Measurements from ENCODE around the gene SHKBP1.
"Not testable (repeated sequence)": the region's sequence is repeated elsewhere in the genome, so short reads cannot be mapped to it uniquely, and the experiment has no call there.

Gene SHKBP1

DNA sequence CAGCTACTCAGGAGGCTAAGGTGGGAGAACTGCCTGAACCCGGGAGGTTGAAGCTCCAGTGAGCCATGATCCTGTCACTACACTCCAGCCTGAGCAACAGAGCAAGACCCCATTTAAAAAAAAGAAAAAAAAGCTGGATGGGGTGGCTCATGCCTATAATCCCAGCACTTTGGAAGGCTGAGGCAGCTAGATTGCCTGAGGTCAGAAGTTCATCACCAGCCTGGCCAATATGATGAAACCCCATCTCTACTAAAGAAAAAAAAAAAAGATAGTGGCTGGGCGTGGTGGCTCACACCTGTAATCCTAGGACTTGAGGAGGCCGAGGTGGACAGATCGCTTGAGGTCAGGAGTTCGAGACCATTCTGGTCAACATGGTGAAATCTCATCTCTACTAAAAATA lies 39.5 kb downstream of the SHKBP1 start:
- no peak for DNase-seq

DNA sequence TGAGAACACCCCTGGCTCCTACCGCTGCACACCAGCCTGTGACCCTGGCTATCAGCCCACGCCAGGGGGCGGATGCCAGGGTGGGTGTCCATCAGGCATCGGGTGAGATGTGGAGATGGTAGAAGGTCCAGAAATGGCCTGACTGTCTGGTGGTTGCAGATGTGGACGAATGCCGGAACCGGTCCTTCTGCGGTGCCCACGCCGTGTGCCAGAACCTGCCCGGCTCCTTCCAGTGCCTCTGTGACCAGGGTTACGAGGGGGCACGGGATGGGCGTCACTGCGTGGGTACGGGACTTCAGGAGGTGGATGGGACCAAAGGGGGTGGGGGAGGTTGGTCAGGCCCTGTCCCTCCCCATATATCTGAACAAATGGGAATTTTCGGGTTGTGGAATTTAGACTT lies 40.3 kb downstream of the SHKBP1 start:
- no peak for DNase-seq

DNA sequence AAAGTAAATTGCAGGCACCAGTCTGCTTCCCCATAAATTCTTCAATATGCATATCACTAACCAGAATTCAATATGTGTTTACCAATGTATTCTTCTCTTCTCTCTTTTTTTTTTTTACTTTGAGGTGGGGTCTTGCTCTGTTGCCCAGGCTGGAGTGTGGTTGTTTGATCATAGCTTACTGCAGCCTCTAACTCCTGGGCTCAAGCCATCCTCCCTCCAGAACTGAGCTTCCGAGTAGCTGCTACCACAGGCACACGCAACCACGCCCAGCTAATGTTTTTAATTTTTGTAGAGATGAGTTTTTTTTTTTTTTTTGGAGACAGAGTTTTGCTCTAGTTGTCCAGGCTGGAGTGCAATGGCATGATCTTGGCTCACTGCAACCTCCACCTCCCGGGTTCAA lies 41.3 kb downstream of the SHKBP1 start:
- DNase-seq, result no peak

DNA sequence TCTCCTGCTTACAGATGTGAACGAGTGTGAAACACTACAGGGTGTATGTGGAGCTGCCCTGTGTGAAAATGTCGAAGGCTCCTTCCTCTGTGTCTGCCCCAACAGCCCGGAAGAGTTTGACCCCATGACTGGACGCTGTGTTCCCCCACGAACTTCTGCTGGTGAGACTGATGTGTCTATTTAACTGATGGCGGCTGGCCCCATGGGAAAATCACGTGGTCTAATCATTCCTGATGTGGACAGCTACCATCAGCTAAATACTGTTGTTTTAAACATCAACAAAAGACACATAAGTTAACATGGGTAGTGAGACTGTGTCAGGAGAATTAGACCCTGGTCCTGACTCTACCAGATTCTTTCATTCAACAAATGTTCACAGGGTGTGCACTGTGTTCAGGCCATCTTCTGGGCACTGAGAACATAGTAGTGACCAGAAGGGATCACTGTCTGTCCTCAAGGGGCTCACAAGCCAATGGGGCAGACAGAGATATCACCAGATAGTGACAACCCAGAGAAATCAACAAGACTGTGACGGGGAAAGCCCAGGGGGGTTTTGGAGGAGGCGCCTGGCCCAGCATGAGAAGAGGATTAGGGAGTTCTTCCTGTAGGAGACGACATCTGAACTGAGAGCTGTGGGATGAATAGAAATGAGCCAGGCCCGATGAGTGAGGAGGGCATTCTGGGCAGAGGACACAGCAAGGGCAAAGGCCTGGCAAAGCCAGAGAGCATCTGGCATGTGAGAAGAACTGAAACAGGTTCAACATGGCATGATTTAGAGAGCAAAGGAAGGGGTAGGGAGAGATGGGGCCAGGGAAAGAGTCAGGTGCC lies 42.9 kb downstream of the SHKBP1 start:
- DNase-seq, result no peak

DNA sequence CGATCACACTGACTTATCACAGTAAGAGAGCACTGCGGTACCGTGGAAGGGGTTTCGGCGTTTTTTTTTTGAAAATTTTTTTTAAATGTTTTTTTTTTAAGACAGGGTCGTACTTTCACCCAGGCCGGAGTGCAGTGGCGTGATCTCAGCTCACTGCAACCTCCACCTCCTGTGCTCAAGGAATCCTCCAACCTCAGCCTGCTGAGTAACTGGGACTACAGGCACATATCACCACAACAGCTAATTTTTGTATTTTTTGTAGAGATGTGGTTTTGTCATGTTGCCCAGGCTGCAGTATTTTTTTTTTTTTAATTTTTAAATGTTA lies 43.5 kb downstream of the SHKBP1 start:
- DNase-seq, result no peak

DNA sequence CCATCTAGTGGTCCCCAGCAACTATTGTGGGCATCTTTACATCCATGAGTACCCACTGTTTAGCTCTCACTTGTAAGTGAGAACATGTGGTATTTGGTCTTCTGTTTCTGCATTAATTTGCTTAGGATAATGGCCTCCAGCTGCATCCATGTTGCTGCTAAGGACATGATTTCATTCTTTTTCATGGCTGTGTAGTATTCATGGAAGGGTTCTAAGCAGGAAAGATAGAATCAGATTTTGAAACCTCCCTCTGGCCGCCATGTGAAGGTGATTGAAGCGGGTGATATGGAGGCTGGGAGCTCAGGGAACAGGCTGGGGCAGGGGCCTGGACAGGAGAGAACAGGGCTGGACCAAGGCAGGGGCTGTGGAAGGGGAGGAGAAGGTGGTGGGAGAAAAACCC lies 44.6 kb downstream of the SHKBP1 start:
- no peak for DNase-seq

DNA sequence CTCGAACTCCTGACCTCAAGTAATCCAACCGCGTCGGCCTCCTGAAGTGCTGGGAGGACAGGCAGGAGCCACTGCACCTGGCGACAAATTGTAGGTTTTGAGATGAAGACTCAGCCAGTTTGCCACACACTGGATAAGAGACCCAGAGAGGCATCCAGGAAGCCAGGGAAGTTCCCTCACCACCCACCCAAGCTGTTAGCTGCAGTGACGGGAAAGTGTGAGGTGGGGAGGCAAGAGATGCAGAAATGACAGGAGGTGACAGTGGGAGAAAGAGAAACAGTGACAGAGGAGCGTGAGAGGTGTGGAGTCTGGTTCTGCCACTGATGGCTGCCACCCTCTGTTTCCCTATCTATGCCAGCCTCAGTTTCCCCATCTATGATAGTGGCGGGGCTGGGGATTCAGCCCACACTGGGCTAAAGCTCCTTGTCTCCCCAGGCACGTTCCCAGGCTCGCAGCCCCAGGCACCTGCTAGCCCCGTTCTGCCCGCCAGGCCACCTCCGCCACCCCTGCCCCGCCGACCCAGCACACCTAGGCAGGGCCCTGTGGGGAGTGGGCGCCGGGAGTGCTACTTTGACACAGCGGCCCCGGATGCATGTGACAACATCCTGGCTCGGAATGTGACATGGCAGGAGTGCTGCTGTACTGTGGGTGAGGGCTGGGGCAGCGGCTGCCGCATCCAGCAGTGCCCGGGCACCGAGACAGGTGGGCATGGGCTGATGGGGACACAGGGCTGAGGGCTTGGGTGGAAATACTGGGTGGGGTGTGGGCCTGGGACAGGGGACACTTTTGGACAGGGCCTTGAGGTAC lies 45.5 kb downstream of the SHKBP1 start:
- DNase-seq, result no peak

DNA sequence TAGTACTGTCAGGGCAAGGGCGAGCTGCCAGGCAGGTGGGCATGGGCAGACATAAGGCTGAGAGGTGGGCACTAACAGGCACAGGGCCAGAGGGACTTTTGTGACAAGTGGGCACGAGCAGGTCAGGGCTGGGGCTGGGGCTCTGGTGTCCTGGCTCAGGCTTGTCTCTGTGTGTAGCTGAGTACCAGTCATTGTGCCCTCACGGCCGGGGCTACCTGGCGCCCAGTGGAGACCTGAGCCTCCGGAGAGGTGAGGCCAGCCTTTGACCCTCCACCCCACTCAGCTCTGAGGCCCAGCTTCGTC lies 46.1 kb downstream of the SHKBP1 start:
- DNase-seq, result no peak

DNA sequence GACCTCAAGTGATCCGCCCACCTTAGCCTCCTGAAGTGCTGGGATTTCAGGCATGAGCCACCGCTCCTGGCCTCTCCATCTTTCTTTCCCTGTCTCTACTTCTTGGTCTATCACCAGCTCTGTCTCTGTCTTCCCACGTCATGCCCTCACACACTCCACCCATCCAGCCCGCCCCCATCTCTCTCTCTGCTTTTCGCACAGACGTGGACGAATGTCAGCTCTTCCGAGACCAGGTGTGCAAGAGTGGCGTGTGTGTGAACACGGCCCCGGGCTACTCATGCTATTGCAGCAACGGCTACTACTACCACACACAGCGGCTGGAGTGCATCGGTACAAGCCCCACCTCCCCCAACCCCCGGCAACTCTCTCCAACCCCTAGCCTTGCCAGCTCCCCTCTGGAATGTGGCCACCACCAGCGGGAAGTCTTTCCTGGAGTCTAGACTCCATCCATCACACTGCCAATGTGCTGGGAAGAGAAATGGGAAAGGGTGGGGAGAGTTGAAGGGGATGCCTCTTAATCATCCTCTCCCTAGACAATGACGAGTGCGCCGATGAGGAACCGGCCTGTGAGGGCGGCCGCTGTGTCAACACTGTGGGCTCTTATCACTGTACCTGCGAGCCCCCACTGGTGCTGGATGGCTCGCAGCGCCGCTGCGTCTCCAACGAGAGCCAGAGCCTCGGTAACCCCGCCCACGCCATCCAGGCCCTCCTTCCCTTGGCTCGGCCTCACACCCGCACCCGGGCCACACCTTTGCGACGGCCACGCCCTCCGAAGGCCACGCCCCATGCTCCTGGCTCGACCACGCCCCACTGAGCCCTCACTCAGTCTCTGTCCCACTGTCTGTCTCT lies 47.0 kb downstream of the SHKBP1 start:
- DNase-seq, result no peak

DNA sequence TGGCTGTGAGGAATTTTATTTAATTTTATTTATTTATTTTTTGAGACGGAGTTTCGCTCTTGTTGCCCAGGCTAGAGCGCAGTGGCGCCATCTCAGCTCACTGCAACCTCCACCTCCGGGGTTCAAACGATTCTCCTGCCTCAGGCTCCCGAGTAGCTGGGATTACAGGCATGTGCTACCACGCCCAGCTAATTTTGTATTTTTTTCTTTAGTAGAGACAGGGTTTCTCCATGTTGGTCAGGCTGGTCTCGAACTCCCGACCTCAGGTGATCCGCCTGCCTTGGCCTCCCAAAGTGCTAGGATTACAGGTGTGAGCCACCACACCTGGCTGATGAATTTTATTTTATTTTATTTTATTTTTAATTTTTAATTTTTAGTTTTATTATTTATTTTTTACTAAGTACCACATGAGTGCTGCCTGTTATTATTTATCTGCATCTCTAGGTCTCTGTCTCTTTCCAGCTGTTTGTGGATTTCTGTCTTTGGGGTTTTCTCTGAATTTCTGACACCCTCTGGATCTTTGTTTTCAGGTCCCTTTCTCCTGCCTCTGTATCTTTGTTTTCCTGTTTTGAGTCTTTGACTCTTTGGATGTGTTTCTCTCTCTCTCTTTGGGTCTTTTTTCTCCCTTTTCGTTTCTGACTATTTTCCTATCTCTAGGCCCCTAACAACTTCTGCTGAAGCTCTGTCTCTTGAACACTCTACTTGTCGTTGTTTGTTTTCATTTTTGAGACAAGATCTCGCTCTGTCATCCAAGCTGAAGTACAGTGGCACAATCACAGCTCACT lies 47.9 kb downstream of the SHKBP1 start:
- DNase-seq, result not testable (repeated sequence)

DNA sequence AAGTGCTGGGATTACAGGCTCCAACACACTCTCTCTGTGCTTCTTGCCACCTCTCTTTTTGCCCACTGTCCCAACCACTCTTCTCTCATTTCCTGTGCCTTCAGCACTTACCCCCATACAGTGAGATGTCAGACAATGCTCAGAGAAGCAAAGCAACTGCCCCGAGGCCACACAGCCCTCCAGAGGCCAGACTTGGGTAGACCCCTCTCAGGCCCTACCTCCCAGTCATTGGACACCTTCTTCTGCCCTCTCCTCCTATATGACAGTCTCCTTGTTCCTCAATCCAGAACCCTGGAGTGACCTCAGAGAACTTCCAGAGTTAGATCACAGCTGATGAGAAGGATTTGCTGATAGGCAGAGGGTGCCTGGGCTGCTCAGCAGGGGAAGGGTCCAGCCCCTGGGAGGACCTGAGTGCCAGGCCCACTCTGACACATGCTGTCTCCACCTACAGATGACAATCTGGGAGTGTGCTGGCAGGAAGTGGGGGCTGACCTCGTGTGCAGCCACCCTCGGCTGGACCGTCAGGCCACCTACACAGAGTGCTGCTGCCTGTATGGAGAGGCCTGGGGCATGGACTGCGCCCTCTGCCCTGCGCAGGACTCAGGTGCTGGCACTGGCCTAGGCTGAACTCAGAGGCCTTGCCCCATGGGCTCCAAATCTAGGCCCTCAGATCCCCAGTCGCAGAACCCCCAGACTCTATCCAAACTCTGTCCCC lies 48.9 kb downstream of the SHKBP1 start:
- DNase-seq, result no peak

DNA sequence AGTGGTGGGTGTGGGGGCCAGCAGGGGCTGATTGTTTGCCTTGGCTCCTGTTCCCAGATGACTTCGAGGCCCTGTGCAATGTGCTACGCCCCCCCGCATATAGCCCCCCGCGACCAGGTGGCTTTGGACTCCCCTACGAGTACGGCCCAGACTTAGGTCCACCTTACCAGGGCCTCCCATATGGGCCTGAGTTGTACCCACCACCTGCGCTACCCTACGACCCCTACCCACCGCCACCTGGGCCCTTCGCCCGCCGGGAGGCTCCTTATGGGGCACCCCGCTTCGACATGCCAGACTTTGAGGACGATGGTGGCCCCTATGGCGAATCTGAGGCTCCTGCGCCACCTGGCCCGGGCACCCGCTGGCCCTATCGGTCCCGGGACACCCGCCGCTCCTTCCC lies 50.2 kb downstream of the SHKBP1 start:
- DNase-seq, result no peak

DNA sequence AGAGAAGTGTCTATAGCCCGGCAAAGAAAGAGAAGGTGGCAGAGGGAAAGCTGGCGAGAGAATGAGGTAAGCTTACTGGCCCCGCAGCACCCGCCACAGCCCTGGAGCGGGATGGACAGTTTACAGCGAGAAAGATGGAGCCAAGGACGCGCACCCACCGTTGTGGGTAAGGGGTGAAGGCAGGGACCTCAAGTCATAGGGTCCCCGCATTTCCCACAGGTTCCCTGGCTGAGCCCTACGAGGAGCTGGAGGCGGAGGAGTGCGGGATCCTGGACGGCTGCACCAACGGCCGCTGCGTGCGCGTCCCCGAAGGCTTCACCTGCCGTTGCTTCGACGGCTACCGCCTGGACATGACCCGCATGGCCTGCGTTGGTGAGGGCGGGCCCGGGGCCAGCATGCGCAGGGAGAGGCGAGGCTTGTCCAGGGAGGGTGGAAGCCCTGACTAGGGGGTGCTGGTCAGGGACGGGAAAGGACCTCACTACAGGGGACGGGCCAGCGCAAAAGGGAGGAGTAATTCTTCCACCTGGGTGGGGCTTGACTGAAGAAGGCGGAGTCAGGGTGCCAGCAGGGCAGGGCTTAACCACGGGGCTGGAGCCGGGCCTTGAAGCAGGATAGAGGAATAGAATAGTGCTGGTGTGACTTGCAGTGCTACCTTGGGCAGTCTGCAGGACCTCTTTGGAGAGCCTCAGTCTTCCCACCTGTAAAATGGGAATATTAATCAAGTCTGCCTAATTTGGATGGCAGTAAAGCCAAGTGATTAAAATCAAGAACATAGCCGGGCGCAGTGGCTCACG lies 51.0 kb downstream of the SHKBP1 start:
- DNase-seq, result no peak

DNA sequence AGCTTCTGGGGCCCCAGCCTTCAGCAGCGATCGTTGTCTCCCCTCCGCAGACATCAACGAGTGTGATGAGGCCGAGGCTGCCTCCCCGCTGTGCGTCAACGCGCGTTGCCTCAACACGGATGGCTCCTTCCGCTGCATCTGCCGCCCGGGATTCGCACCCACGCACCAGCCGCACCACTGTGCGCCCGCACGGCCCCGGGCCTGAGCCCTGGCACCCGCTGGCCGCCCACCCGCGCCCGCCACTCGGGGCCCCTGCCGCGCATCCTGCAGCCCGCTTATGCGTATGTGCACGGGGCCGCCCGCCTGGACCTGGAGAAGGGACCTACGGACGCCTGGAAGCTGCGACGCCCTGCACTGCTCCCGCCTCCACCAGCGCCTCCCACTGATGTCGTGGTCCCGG lies 52.7 kb downstream of the SHKBP1 start:
- DNase-seq, result no peak

DNA sequence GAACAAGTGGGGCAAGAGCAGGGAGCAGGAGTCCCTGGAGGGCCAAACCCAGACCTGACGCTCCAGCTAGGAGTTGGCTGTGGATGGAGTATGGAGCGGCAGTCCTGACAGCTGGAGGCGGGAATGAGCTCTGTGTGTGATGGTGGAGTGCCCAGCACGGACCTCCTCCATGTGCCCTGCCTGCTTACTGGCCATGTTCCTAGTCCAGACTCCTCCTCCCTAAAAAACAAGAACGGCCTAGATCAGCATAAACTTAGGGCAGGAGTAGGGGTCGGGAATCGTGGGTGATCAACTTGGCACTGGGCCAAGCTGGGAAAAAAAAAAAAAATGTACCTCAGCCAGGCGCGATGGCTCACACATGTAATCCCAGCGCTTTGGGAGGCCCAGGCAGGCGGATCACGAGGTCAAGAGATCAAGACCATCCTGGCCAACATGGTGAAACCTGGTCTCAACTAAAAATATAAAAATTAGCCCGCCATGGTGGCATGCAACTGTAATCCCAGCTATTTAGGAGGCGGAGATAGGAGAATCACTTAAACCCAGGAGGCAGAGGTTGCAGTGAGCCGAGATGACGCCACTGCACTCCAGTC lies 54.0 kb downstream of the SHKBP1 start:
- no peak for DNase-seq

DNA sequence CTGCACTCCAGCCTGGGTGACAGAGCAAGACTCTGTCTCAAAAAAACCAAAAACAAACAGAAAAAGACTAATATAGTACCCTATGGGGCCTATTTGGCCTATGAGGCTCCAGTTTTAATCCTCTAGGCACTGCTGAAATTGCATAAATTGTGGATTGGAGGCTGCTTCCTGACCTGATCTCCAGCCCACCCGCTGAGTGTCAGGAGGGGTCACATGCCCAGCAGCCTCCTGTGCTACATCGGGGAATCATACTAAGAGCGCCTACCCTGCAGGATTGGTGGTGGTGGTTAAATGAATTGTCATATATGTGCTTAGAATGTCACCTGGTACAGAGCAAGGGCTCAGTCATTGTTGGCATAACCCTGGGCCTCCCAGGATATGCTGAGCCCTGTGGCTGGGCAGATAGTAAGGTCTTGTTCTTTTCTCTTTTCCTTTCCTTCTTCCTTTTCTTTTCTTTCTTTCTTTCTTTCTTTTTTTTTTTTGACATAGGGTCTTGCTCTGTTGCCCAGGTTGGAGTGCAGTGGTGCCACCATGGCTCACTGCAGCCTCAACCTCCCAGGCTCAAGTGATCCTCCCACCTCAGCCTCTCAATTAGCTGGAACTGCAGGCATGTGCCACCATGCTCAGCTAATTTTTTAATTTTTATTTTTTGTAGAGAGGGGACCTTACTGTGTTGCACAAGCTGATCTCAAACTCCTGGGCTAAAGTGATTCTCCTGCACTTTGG lies 55.8 kb downstream of the SHKBP1 start:
- DNase-seq, result no peak

DNA sequence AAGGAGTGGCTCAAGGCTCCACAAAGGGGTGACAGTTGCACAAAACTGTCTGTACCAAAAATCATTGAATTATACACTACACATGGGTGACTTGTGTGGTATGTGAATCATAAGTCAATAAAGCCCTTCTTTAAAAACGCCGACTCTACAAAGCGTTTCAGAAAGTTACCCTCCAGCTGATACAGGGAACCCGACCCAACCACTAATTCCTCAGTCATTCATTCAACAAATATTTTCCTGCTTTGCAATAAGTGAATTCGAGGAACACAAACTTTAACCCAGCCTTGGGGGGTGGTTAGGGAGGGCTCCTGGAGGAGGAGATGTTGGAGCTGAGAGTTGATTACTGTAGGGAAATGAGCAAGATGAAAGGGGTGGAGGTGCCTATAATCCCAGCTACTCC lies 56.5 kb downstream of the SHKBP1 start:
- no peak for DNase-seq

DNA sequence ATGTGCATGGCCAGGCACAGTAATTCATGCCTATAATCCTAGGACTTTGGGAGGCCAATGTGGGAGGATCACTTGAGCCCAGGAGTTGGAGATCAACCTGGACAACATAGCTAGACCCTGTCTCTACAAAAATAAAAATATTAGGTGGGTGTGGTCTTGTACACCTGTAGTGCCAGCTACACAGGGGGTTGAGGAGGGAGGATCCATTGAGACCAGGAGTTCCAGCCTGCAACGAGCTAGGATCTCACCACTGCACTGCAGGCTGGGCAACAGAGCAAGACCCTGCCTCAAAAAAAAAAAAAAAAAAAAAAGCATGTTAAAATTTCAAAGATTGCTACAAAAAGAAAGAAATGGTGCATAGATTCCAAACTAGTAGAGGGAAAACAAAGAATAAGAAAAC lies 61.7 kb downstream of the SHKBP1 start:
- no peak for DNase-seq

DNA sequence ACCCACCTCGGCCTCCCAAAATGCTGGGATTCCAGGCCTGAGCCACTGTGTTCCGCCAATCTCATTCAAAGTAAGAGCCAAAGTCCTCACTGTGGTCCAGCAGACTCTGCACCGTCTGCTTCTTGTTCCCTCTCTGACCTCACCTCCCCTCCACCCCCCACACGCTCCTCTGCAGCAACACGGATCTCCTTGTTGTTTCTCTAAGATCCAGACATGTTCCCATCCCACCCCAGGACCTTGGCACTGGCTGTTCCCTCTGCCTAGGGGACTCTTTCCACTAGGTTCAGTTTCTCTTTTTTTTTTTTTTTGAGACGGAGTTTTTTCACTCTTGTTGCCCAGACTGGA lies 62.9 kb downstream of the SHKBP1 start:
- DNase-seq, result no peak

DNA sequence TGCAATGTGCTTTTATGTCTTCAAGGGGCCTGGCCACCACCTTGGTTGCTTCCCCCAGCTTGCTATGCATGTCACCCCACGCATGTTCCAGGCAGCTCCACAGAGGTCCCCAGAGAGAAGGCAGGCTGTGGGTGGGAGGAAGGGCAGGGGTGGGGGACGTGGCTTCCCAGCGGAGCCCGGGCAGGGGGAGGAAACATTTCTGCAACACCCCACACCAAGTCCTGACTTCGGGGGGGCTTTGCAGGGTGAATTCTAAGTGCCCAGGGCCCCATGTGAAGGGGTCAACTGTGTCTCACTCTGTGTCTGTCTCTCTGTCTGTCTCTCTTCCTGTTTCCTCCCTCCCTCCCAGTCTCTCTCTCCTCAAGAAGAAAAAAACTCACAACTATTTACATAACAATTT lies 64.1 kb downstream of the SHKBP1 start:
- no peak for DNase-seq

All from CD4-positive, alpha-beta T cell treated with Interleukin-4 for 1 hour (primary cell).